H9 (cell line): ENCODE measurements around the gene DMXL2. TPM values are rescaled to one million over a fixed set of nuclear protein-coding genes. Genes with fewer than 3 reads are reported as not detected.

Experiments used
- DNase-seq: peaks from one replicate; pipeline ENCODE4 v3.0.0-alpha.2; 2017
- H2AFZ ChIP-seq: one replicate; pipeline ENCODE4 v1.6.1; 2013; ENCODE audit warnings: mild to moderate bottlenecking, low read length, control low read depth, moderate library complexity
- H2AK5ac ChIP-seq: 2 replicates; pipeline ENCODE4 v1.6.1; 2013; ENCODE audit warnings: low read length, control low read depth, mixed read lengths; ENCODE audit not compliant: insufficient read length
- H2BK120ac ChIP-seq: one replicate; pipeline ENCODE4 v1.6.1; 2013; ENCODE audit warnings: low read depth, mild to moderate bottlenecking, low read length, control low read depth, inconsistent platforms; ENCODE audit not compliant: poor library complexity, severe bottlenecking
- H2BK12ac ChIP-seq: 2 replicates; pipeline ENCODE4 v1.6.1; 2013; ENCODE audit warnings: low read length, control low read depth, mixed read lengths, low read depth; ENCODE audit not compliant: insufficient read length
- H2BK15ac ChIP-seq: 2 replicates; pipeline ENCODE4 v1.6.1; 2013; ENCODE audit warnings: low read depth, low read length, control low read depth
- H2BK20ac ChIP-seq: one replicate; pipeline ENCODE4 v1.6.1; 2013; ENCODE audit warnings: low read depth, mild to moderate bottlenecking, low read length, control low read depth, inconsistent platforms; ENCODE audit not compliant: poor library complexity, severe bottlenecking
- H2BK5ac ChIP-seq: 2 replicates; pipeline ENCODE4 v1.6.1; 2013; ENCODE audit warnings: low read length, control low read depth, mixed read lengths; ENCODE audit not compliant: insufficient read length
- H3K14ac ChIP-seq: 2 replicates; pipeline ENCODE4 v1.6.1; 2013; ENCODE audit warnings: low read length, control low read depth; ENCODE audit not compliant: insufficient read depth
- H3K18ac ChIP-seq: 2 replicates; pipeline ENCODE4 v1.6.1; 2013; ENCODE audit warnings: low read depth, mild to moderate bottlenecking, mixed read lengths, low read length, control low read depth; ENCODE audit not compliant: insufficient read length
- H3K23ac ChIP-seq: 2 replicates; pipeline ENCODE4 v1.6.1; 2013; ENCODE audit warnings: low read length, control low read depth, mixed read lengths, low read depth; ENCODE audit not compliant: insufficient read length
- H3K23me2 ChIP-seq: 2 replicates; pipeline ENCODE4 v1.6.1; 2013; ENCODE audit warnings: low read depth, mild to moderate bottlenecking, mixed read lengths, low read length, control low read depth; ENCODE audit not compliant: insufficient read length, poor library complexity, severe bottlenecking
- H3K27ac ChIP-seq: 2 replicates; pipeline ENCODE4 v1.5.1; 2013; ENCODE audit warnings: low read length, control low read depth, mixed read lengths, low read depth; ENCODE audit not compliant: insufficient read length
- H3K27me3 ChIP-seq: 2 replicates; pipeline ENCODE4 v1.6.1; 2013; ENCODE audit warnings: low read length, control low read depth, inconsistent platforms; ENCODE audit not compliant: insufficient read depth
- H3K4ac ChIP-seq: 2 replicates; pipeline ENCODE4 v1.6.1; 2013; ENCODE audit warnings: low read depth, mild to moderate bottlenecking, control low read depth, inconsistent platforms, low read length, moderate library complexity
- H3K4me1 ChIP-seq: 2 replicates; pipeline ENCODE4 v1.6.1; 2013; ENCODE audit warnings: low read length, control low read depth, inconsistent platforms; ENCODE audit not compliant: insufficient read depth
- H3K4me2 ChIP-seq: 2 replicates; pipeline ENCODE4 v1.6.1; 2013; ENCODE audit warnings: low read length, control low read depth, mixed read lengths; ENCODE audit not compliant: insufficient read length, insufficient read depth
- H3K56ac ChIP-seq: 2 replicates; pipeline ENCODE4 v1.6.1; 2013; ENCODE audit warnings: low read depth, mild to moderate bottlenecking, mixed read lengths, low read length, control low read depth; ENCODE audit not compliant: insufficient read length
- H3K79me1 ChIP-seq: 2 replicates; pipeline ENCODE4 v1.6.1; 2013; ENCODE audit warnings: low read depth, mild to moderate bottlenecking, moderate library complexity, low read length, control low read depth, inconsistent platforms; ENCODE audit not compliant: insufficient read depth, poor library complexity, severe bottlenecking
- H3K79me2 ChIP-seq: 2 replicates; pipeline ENCODE4 v1.6.1; 2013; ENCODE audit warnings: low read length, control low read depth, inconsistent platforms; ENCODE audit not compliant: insufficient read depth
- H3K9ac ChIP-seq: 2 replicates; pipeline ENCODE4 v1.6.1; 2013; ENCODE audit warnings: low read length, control low read depth, mixed read lengths; ENCODE audit not compliant: insufficient read length; ENCODE audit errors: extremely low read depth
- H3K9me3 ChIP-seq: one replicate; pipeline ENCODE4 v1.6.1; 2013; ENCODE audit warnings: low read depth, low read length, inconsistent platforms; ENCODE audit not compliant: control insufficient read depth
- H3T11ph ChIP-seq: one replicate; pipeline ENCODE4 v1.6.1; 2013; ENCODE audit warnings: mild to moderate bottlenecking, low read length, control low read depth, inconsistent platforms
- H4K20me1 ChIP-seq: one replicate; pipeline ENCODE4 v1.6.1; 2013; ENCODE audit not compliant: control insufficient read depth, insufficient read length, insufficient read depth
- H4K5ac ChIP-seq: 2 replicates; pipeline ENCODE4 v1.6.1; 2013; ENCODE audit warnings: low read depth, mild to moderate bottlenecking, mixed read lengths, low read length, control low read depth; ENCODE audit not compliant: insufficient read length
- H4K8ac ChIP-seq: replicated peaks from 2 replicates; pipeline ENCODE4 v1.6.1; 2013; ENCODE audit warnings: low read length, control low read depth, mixed read lengths, low read depth; ENCODE audit not compliant: insufficient read length
- H4K91ac ChIP-seq: 2 replicates; pipeline ENCODE4 v1.6.1; 2013; ENCODE audit warnings: low read depth, mild to moderate bottlenecking, moderate library complexity, mixed read lengths, low read length, control low read depth; ENCODE audit not compliant: insufficient read length
- H3K27ac Mint-ChIP-seq, 3 experiments: 2 replicates in 2 of 3; 3 replicates in 1 of 3; pipeline ENCODE4 v1.8.0; 2020 to 2021; ENCODE audit warnings: mixed read lengths in 3 of 3, mild to moderate bottlenecking in 1 of 3, moderate library complexity in 1 of 3
- H3K27me3 Mint-ChIP-seq: 2 replicates; pipeline ENCODE4 v1.8.0; 2021; ENCODE audit warnings: low read depth, mild to moderate bottlenecking, moderate library complexity, mixed read lengths
- H3K36me3 Mint-ChIP-seq, 3 experiments: 2 replicates in 2 of 3; 3 replicates in 1 of 3; pipeline ENCODE4 v1.8.0; 2020 to 2021; ENCODE audit warnings: low read depth in 3 of 3, mixed read lengths in 3 of 3; ENCODE audit not compliant: insufficient read depth in 1 of 3
- H3K4me1 Mint-ChIP-seq, 2 experiments: 2 replicates each; pipeline ENCODE4 v1.8.0; 2020; ENCODE audit warnings: mixed read lengths in 2 of 2
- H3K4me3 Mint-ChIP-seq, 2 experiments: 2 replicates in 1 of 2; 3 replicates in 1 of 2; pipeline ENCODE4 v1.8.0; 2020 to 2021; ENCODE audit warnings: mild to moderate bottlenecking in 2 of 2, mixed read lengths in 2 of 2, moderate library complexity in 1 of 2
- H3K9me3 Mint-ChIP-seq, 2 experiments: 2 replicates in 1 of 2; 3 replicates in 1 of 2; pipeline ENCODE4 v1.8.0; 2020; ENCODE audit warnings: mild to moderate bottlenecking in 2 of 2, mixed read lengths in 2 of 2, moderate library complexity in 1 of 2
- CTCF ChIP-seq: fragments of 200-600 bp; sonication (generic); conservative IDR thresholded peaks from 3 replicates; pipeline ENCODE4 v1.8.0; 2021; ENCODE audit warnings: antibody characterized with exemption, mild to moderate bottlenecking
- WGBS: extraction: QIAGEN DNeasy Blood & Tissue Kit; methylation state at CpG from one replicate; pipeline ENCODE4 v1.1.7; 2013; ENCODE audit warnings: missing lambda C conversion rate, low lambda C conversion rate, mixed read lengths; ENCODE audit not compliant: insufficient read length; ENCODE audit errors: extremely low coverage; 5-methylcytosine and 5-hydroxymethylcytosine counted together
- total RNA-seq: library from RNA; stranded (reverse); gene quantifications from 2 replicates; pipeline ENCODE4 v1.2.1, GENCODE V29; 2021

Gene DMXL2
- total RNA-seq, 1 experiment from 2014 or later: 13.9 TPM

- H2BK5ac ChIP-seq: no peak overlapping the region
- H2AK5ac ChIP-seq: no peak overlapping the region
- peak; percentile 74 for DNase-seq
- H3K18ac ChIP-seq: no peak overlapping the region
- H2BK15ac ChIP-seq: no peak overlapping the region
- no peak overlapping the region for H3K9ac ChIP-seq
- H3K79me1 ChIP-seq: no peaks in the 10 kb centered on the region
- H2BK20ac ChIP-seq: no peak overlapping the region
- H4K5ac ChIP-seq: no peak overlapping the region
- Mint-ChIP-seq H3K4me1 (peaks cover 18 to 30% of the 10 kb centered on the region in 2 experiments), H3K27ac (no peak overlapping the region), H3K36me3 (no peaks in the 10 kb centered on the region), H3K9me3 (no peaks in the 10 kb centered on the region), H3K27me3 (peaks cover 6% of the 10 kb centered on the region; the same call in 1 of the 2 replicates), H3K4me3 (no peak overlapping the region)
- H3K23ac ChIP-seq: no peak overlapping the region
- no peak overlapping the region for H3K27ac ChIP-seq
- H4K91ac ChIP-seq: no peak overlapping the region
- no peaks in the 10 kb centered on the region for H3K9me3 ChIP-seq
- H3K14ac ChIP-seq: no peak overlapping the region
- H2BK12ac ChIP-seq: no peak overlapping the region
- H2AFZ ChIP-seq: no peak overlapping the region
- no peaks in the 10 kb centered on the region for H4K20me1 ChIP-seq
- H3K27me3 ChIP-seq: no peaks in the 10 kb centered on the region
- no peak overlapping the region for H2BK120ac ChIP-seq
- H3K79me2 ChIP-seq: no peaks in the 10 kb centered on the region
- no peak overlapping the region for H3K4me2 ChIP-seq
- no peaks in the 10 kb centered on the region for H3K23me2 ChIP-seq
- H3T11ph ChIP-seq: no peak overlapping the region
- no peak overlapping the region for H4K8ac ChIP-seq
- no peak overlapping the region for H3K4ac ChIP-seq
- H3K4me1 ChIP-seq: no peaks in the 10 kb centered on the region
- no peak overlapping the region for H3K56ac ChIP-seq
- TF ChIP-seq CTCF: peak; percentile 86
- no CpG with 5 or more reads among the region's 12 CpGs for WGBS
Measured at GRCh38 chr15:51401872-51402517, 220.6 kb downstream of the DMXL2 start.
